SK-N-SH treated with all-trans-retinoic acid at 6 μM for 48 hours (cell line): Measurements from ENCODE around the gene KREMEN2.

Experiments used
- ATAC-seq: fragments of 200-7000 bp; cut with Tn5 transposase; 3 replicates; pipeline ENCODE4 v1.9.1; 2020; ENCODE audit warnings: mild to moderate bottlenecking, moderate library complexity
- ESRRG ChIP-seq: fragments of 250-450 bp; sonication (Bioruptor Pico); IDR thresholded peaks from 2 replicates; pipeline ENCODE4 v1.6.1; 2021; ENCODE audit warnings: mild to moderate bottlenecking
- OSR1 ChIP-seq: fragments of 250-450 bp; sonication (Bioruptor Pico); IDR thresholded peaks from 2 replicates; pipeline ENCODE4 v1.8.0; 2022; ENCODE audit warnings: moderate library complexity, mild to moderate bottlenecking, inconsistent platforms
- PPARA ChIP-seq: fragments of 250-450 bp; sonication (Bioruptor Pico); IDR thresholded peaks from 2 replicates; pipeline ENCODE4 v1.5.0; 2020; ENCODE audit warnings: mild to moderate bottlenecking, borderline replicate concordance
- RARB ChIP-seq: fragments of 250-450 bp; sonication (Bioruptor Pico); IDR thresholded peaks from 2 replicates; pipeline ENCODE4 v1.8.0; 2021; ENCODE audit warnings: mild to moderate bottlenecking, moderate library complexity
- SNAI2 ChIP-seq: fragments of 250-450 bp; sonication (Bioruptor Pico); IDR thresholded peaks from 2 replicates; pipeline ENCODE4 v1.5.0; 2020; ENCODE audit warnings: mild to moderate bottlenecking, moderate library complexity
- TCF4 ChIP-seq: fragments of 250-450 bp; sonication (Bioruptor Pico); IDR thresholded peaks from 2 replicates; pipeline ENCODE4 v1.8.0; 2021; ENCODE audit warnings: mild to moderate bottlenecking, moderate library complexity, borderline replicate concordance
- TOX ChIP-seq: fragments of 250-450 bp; sonication (Bioruptor Pico); IDR thresholded peaks from 2 replicates; pipeline ENCODE4 v1.8.0; 2021; ENCODE audit warnings: mild to moderate bottlenecking, moderate library complexity, borderline replicate concordance
- ZC3H10 ChIP-seq: fragments of 250-450 bp; sonication (Bioruptor Pico); IDR thresholded peaks from 2 replicates; pipeline ENCODE4 v1.5.1; 2021; ENCODE audit warnings: mild to moderate bottlenecking, moderate library complexity
- ZFP30 ChIP-seq: fragments of 450-650 bp; formaldehyde crosslinking; IDR thresholded peaks from 2 replicates; pipeline ENCODE4 v1.5.0; 2022; ENCODE audit warnings: mild to moderate bottlenecking, moderate library complexity
- ZNF565 ChIP-seq: fragments of 450-650 bp; formaldehyde crosslinking; conservative IDR thresholded peaks from 2 replicates; pipeline ENCODE4 v1.5.0; 2020; ENCODE audit warnings: low read depth, mild to moderate bottlenecking, moderate library complexity
- ZNF70 ChIP-seq: fragments of 450-650 bp; formaldehyde crosslinking; IDR thresholded peaks from 2 replicates; pipeline ENCODE4 v1.5.0; 2020; ENCODE audit warnings: mild to moderate bottlenecking, moderate library complexity
- ZNF8 ChIP-seq: fragments of 450-650 bp; formaldehyde crosslinking; IDR thresholded peaks from 2 replicates; pipeline ENCODE4 v1.5.0; 2020; ENCODE audit warnings: mild to moderate bottlenecking, moderate library complexity
- TF ChIP-seq, protein P1 (sequence below): fragments of 250-450 bp; sonication (Bioruptor Pico); IDR thresholded peaks from 2 replicates; pipeline ENCODE4 v1.5.0; 2020; ENCODE audit warnings: mild to moderate bottlenecking, moderate library complexity
- TF ChIP-seq, protein P2 (sequence below): fragments of 250-450 bp; sonication (Bioruptor Pico); IDR thresholded peaks from 2 replicates; pipeline ENCODE4 v1.5.1; 2021; ENCODE audit warnings: mild to moderate bottlenecking, moderate library complexity
- TF ChIP-seq, protein P3 (sequence below): fragments of 250-450 bp; sonication (Bioruptor Pico); IDR thresholded peaks from 2 replicates; pipeline ENCODE4 v1.8.0; 2021; ENCODE audit warnings: low read depth, mild to moderate bottlenecking, moderate library complexity, borderline replicate concordance

The KREMEN2 gene

DNA sequence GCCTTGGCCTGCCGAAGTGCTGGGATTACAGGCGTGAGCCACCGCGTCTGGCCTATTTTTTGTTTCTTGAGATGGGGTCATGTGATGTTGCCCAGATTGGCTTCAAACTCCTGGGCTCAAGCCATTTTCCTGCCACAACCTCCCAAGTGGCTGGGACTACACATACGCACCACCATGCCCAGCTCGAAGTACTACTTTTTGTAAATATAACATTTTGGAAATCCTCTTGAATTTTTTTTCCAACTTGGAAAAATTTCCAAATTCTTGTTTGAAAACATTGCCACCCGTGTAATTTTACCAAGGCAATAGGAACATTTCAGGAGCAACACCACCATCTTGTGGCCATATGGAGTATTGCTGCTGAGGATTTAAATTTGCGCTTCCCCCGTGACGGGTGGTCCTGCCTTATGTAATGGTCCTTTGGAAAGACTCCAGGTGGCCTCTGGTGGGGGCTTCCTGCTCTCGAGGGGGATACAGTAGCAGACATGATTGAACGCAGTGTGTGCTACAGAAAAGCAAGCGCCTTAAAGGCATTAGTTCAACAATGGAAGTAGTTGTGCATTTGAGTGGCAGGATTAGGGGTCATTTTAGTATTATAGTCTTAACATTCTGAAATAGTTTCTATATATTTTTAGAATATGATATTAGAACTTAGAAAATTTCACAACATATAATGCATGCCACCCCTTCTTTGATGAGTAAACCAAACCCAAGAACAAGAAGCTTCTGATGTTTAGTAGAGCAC, 44.4 kb upstream of the KREMEN2 start:
- TF ChIP-seq ZC3H10 (CRISPR knock-in tag) (no peak), ZFP30 (no peak), ZNF8 (CRISPR knock-in tag) (no peak), ZNF70 (CRISPR knock-in tag) (no peak)
- TF ChIP-seq, protein P1, sequence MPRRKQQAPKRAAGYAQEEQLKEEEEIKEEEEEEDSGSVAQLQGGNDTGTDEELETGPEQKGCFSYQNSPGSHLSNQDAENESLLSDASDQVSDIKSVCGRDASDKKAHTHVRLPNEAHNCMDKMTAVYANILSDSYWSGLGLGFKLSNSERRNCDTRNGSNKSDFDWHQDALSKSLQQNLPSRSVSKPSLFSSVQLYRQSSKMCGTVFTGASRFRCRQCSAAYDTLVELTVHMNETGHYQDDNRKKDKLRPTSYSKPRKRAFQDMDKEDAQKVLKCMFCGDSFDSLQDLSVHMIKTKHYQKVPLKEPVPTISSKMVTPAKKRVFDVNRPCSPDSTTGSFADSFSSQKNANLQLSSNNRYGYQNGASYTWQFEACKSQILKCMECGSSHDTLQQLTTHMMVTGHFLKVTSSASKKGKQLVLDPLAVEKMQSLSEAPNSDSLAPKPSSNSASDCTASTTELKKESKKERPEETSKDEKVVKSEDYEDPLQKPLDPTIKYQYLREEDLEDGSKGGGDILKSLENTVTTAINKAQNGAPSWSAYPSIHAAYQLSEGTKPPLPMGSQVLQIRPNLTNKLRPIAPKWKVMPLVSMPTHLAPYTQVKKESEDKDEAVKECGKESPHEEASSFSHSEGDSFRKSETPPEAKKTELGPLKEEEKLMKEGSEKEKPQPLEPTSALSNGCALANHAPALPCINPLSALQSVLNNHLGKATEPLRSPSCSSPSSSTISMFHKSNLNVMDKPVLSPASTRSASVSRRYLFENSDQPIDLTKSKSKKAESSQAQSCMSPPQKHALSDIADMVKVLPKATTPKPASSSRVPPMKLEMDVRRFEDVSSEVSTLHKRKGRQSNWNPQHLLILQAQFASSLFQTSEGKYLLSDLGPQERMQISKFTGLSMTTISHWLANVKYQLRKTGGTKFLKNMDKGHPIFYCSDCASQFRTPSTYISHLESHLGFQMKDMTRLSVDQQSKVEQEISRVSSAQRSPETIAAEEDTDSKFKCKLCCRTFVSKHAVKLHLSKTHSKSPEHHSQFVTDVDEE, result no peak
- peak; percentile 61 for ATAC-seq

DNA sequence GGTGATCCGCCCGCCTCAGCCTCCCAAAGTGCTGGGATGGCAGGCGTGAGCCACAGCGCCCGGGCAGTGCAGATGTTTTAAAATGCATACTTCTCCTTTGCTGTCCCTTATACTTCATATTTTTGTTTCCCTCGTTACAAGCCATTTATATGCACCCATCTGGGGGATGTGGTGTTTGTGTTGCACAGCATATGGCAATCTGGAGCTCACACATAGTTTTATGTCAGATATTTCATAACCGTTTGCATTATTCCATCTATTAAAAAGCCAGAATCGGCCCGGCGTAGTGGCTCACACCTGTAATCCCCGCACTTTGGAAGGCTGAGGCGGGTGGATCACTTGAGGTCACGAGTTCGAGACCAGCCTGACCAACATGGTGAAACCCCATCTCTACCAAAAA, 40.6 kb upstream of the KREMEN2 start:
- no peak for ATAC-seq
- no peak for TF ChIP-seq ESRRG (CRISPR knock-in tag)
- TF ChIP-seq, protein P1, result no peak
- no peak for TF ChIP-seq PPARA (CRISPR knock-in tag)
- TF ChIP-seq, protein P2, sequence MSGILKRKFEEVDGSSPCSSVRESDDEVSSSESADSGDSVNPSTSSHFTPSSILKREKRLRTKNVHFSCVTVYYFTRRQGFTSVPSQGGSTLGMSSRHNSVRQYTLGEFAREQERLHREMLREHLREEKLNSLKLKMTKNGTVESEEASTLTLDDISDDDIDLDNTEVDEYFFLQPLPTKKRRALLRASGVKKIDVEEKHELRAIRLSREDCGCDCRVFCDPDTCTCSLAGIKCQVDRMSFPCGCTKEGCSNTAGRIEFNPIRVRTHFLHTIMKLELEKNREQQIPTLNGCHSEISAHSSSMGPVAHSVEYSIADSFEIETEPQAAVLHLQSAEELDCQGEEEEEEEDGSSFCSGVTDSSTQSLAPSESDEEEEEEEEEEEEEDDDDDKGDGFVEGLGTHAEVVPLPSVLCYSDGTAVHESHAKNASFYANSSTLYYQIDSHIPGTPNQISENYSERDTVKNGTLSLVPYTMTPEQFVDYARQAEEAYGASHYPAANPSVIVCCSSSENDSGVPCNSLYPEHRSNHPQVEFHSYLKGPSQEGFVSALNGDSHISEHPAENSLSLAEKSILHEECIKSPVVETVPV (CRISPR knock-in tag), result no peak
- TF ChIP-seq TCF4 (CRISPR knock-in tag), result no peak
- TF ChIP-seq, protein P3, sequence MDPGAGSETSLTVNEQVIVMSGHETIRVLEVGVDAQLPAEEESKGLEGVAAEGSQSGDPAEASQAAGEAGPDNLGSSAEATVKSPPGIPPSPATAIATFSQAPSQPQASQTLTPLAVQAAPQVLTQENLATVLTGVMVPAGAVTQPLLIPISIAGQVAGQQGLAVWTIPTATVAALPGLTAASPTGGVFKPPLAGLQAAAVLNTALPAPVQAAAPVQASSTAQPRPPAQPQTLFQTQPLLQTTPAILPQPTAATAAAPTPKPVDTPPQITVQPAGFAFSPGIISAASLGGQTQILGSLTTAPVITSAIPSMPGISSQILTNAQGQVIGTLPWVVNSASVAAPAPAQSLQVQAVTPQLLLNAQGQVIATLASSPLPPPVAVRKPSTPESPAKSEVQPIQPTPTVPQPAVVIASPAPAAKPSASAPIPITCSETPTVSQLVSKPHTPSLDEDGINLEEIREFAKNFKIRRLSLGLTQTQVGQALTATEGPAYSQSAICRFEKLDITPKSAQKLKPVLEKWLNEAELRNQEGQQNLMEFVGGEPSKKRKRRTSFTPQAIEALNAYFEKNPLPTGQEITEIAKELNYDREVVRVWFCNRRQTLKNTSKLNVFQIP, result no peak
- no peak for TF ChIP-seq TOX (CRISPR knock-in tag)
- no peak for TF ChIP-seq RARB

DNA sequence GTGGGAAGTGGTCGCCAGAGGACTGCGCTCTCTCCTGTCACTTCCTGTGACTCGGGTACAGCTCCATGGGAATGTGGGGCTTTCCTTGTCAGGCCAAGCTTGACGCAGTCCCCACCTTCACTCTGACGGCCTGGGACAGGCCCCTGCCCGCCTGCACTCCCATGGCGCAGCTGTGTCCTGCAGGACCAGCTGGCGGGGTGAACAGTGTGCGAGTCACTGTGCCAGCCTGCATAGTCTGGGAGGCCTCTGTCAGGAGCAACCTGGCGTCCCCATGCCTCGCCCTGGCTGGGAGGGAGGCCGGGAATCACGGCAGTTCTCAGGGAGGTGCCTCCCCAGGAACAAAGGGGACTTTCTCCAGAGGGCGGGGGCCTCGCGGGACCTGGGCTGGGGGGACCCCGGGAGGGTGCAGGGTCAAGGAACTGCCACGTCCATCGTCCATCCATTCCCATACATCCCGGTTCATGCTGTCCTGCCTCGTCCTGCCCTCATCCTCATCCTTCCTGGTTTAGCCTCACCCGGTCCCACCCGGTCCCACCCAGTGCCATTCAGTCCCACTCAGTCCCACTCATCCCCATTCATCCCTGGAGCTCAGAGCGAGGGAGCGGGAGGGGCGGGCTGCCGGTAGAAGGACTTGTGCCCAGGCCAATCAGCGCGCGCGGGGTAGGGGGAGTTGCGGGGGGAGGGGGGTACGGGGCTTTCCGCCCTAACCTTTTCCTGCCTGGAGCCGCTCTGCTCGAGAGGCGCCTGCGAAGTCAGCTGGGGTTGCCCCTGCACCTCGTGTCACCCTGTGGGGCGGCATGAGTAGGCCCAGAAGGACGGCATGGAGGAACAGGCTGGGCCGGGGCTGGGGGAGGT, 38.9 kb upstream of the KREMEN2 start:
- TF ChIP-seq SNAI2 (CRISPR knock-in tag), result no peak
- no peak for TF ChIP-seq ZNF565 (CRISPR knock-in tag)
- TF ChIP-seq OSR1 (CRISPR knock-in tag), result no peak
- TF ChIP-seq, protein P2 (CRISPR knock-in tag), result no peak
- TF ChIP-seq ZNF8 (CRISPR knock-in tag), result no peak
- no peak for ATAC-seq
